ENCODE measurements around the gene RALGDS. TPM values are rescaled to one million over a fixed set of nuclear protein-coding genes. Genes with fewer than 3 reads are reported as not detected.
A peak's percentile ranks its signal among the peaks of the same experiment; 100 is the strongest.

The RALGDS gene
- total and polyA plus RNA-seq, 2 experiments from 2014 or later = 8.6 to 20.3 TPM

DNA sequence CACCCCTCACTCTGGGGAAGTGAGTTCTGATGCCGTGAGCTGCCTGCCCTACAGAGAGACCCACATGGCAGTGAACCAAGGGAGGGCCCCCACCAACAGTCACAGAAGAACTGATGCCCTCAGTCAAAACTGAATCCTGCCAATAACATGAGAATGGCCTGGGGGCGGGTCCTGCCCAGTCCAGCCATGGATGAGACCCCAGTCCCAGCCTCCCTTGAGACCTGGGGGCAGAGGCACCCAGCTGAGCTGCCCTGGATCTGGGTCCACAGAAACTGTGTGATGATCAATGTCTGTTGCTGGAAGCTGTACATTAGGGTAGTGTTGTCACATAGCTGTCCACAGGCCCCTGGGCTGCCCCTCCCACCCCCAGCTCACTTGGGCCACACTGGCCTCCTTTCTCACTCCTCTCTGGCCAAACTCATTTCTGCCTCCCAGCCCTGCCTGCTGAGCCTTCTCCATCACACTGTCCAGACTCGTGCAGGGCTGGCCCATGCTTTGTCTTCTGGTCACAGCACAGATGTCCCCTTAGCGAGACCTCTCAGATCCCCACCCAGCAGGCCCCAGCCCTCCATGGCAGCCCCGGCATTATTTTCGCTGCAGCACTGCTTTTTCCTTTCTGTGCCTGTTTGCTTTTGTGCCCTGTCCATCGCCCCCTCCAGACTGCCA lies 25.8 kb upstream of the RALGDS start (continued):
- TF ChIP-seq, protein P1, sequence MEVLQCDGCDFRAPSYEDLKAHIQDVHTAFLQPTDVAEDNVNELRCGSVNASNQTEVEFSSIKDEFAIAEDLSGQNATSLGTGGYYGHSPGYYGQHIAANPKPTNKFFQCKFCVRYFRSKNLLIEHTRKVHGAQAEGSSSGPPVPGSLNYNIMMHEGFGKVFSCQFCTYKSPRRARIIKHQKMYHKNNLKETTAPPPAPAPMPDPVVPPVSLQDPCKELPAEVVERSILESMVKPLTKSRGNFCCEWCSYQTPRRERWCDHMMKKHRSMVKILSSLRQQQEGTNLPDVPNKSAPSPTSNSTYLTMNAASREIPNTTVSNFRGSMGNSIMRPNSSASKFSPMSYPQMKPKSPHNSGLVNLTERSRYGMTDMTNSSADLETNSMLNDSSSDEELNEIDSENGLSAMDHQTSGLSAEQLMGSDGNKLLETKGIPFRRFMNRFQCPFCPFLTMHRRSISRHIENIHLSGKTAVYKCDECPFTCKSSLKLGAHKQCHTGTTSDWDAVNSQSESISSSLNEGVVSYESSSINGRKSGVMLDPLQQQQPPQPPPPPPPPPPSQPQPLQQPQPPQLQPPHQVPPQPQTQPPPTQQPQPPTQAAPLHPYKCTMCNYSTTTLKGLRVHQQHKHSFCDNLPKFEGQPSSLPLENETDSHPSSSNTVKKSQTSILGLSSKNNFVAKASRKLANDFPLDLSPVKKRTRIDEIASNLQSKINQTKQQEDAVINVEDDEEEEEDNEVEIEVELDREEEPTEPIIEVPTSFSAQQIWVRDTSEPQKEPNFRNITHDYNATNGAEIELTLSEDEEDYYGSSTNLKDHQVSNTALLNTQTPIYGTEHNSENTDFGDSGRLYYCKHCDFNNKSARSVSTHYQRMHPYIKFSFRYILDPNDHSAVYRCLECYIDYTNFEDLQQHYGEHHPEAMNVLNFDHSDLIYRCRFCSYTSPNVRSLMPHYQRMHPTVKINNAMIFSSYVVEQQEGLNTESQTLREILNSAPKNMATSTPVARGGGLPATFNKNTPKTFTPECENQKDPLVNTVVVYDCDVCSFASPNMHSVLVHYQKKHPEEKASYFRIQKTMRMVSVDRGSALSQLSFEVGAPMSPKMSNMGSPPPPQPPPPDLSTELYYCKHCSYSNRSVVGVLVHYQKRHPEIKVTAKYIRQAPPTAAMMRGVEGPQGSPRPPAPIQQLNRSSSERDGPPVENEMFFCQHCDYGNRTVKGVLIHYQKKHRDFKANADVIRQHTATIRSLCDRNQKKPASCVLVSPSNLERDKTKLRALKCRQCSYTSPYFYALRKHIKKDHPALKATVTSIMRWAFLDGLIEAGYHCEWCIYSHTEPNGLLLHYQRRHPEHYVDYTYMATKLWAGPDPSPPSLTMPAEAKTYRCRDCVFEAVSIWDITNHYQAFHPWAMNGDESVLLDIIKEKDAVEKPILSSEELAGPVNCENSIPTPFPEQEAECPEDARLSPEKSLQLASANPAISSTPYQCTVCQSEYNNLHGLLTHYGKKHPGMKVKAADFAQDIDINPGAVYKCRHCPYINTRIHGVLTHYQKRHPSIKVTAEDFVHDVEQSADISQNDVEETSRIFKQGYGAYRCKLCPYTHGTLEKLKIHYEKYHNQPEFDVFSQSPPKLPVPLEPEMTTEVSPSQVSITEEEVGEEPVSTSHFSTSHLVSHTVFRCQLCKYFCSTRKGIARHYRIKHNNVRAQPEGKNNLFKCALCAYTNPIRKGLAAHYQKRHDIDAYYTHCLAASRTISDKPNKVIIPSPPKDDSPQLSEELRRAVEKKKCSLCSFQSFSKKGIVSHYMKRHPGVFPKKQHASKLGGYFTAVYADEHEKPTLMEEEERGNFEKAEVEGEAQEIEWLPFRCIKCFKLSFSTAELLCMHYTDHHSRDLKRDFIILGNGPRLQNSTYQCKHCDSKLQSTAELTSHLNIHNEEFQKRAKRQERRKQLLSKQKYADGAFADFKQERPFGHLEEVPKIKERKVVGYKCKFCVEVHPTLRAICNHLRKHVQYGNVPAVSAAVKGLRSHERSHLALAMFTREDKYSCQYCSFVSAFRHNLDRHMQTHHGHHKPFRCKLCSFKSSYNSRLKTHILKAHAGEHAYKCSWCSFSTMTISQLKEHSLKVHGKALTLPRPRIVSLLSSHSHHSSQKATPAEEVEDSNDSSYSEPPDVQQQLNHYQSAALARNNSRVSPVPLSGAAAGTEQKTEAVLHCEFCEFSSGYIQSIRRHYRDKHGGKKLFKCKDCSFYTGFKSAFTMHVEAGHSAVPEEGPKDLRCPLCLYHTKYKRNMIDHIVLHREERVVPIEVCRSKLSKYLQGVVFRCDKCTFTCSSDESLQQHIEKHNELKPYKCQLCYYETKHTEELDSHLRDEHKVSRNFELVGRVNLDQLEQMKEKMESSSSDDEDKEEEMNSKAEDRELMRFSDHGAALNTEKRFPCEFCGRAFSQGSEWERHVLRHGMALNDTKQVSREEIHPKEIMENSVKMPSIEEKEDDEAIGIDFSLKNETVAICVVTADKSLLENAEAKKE (CRISPR knock-in tag; IDR thresholded peaks at IDR 0.05) = no peak
- TF ChIP-seq POLR2AphosphoS5 (IDR thresholded peaks at IDR 0.05; ENCODE audit: low read depth) = no peak
- TF ChIP-seq ZNF114 (CRISPR knock-in tag; IDR thresholded peaks at IDR 0.05) = no peak
- no peak for TF ChIP-seq STAT1 (IDR thresholded peaks at IDR 0.05; ENCODE audit: unreplicated experiment)
- TF ChIP-seq EZH2phosphoT487 (IDR thresholded peaks at IDR 0.05; ENCODE audit: unreplicated experiment) = no peak

DNA sequence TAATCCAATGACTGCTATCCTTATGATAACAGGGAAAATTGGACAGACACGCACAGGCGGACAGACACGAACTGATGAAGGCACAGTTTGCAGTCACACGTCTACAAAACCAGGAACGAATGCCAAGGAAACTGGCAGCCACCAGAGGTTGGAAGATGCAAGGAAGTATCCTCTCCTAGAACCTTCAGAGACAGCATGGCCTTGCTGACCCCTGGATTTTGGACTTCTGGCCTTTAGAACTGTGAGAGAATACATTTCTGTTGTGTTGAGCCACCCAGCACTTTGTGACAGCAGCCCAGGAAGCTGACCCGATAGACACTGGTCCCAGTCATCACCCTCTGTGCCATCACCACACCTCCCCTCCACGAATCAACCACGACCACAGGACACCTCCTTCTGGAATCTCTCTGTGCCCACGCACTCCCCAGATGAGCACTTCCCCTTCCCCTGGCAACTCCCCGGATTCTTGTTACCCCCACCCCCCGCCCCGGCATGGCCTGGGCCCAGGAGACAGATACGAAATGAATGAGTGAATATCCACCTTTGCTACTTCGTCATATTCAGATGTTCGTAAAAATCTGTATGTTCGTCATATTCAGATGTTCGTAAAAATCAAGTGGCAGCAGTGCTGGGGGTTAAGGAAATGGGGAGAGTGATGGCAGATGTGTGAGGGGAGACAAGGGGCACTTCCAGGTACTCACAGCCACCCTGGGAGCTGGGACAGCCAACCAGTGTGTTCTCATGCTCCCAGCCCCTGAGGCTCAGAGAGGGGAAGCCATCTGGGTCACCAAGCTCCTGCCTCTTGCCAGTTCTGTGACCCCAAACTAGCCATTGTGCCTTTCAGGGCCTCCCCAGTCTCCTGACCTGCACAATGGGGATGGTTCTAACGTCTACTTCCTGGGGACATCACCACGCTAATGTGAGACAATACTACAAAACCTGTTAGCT lies 24.1 kb upstream of the RALGDS start:
- peak overlapping the region; percentile 84; the same call in 1 of the 2 replicates for H3K4me2 ChIP-seq
- Mint-ChIP-seq H3K9me3 (no peaks in the 10 kb centered on the region), H3K27me3 (ENCODE audit: insufficient read depth, low read depth, poor library complexity) (peaks cover 44% of the 10 kb centered on the region), H3K4me1 (peaks cover 21% of the 10 kb centered on the region; the same call in 2 of the 3 replicates), H3K36me3 (ENCODE audit: low read depth) (no peaks in the 10 kb centered on the region), H3K4me3 (peak overlapping the region; percentile 73), H3K27ac (no peak overlapping the region)
- peaks cover 12% of the 10 kb centered on the region; the same call in 1 of the 2 replicates for H4K20me1 ChIP-seq (replicated peaks; ENCODE audit: insufficient read depth)
- 0 out of 2 replicates have a peak, but pooled peaks cover 8% of the 10 kb centered on the region for H3K79me2 ChIP-seq (replicated peaks; ENCODE audit: insufficient read depth)
- no peaks in the 10 kb centered on the region for H3F3A ChIP-seq (replicated peaks; ENCODE audit: low read depth)
- peaks cover 4% of the 10 kb centered on the region; the same call in 1 of the 2 replicates for H3K27me3 ChIP-seq (ENCODE audit: insufficient read depth)
- H3K4me1 ChIP-seq (ENCODE audit: insufficient read depth) = peaks cover 8% of the 10 kb centered on the region
- DNase-seq (ENCODE audit: low spot score) = no peak
- H3K9me2 ChIP-seq (ENCODE audit: insufficient read depth) = no peaks in the 10 kb centered on the region
- no peaks in the 10 kb centered on the region for H3K36me3 ChIP-seq (ENCODE audit: insufficient read depth)
- ATAC-seq = no peak
- no peak overlapping the region for H2AFZ ChIP-seq
- no peak overlapping the region for H3K27ac ChIP-seq (ENCODE audit: low read depth)
- H3K4me3 ChIP-seq = peak overlapping the region; percentile 66
- no peak for TF ChIP-seq ETS1 (IDR thresholded peaks at IDR 0.05)
- no peak for TF ChIP-seq CREB1 (CRISPR knock-in tag; IDR thresholded peaks at IDR 0.05; ENCODE audit: low read depth)
- no peak for TF ChIP-seq ZNF331 (CRISPR knock-in tag; IDR thresholded peaks at IDR 0.05; ENCODE audit: low read depth)
- no peak for TF ChIP-seq ZNF114 (CRISPR knock-in tag; IDR thresholded peaks at IDR 0.05)
- TF ChIP-seq EZH2 (IDR thresholded peaks at IDR 0.05; ENCODE audit: low read depth, unreplicated experiment) = no peak
- no peak for TF ChIP-seq JUNB (IDR thresholded peaks at IDR 0.05; ENCODE audit: unreplicated experiment)
- TF ChIP-seq EZH2phosphoT487 (IDR thresholded peaks at IDR 0.05; ENCODE audit: unreplicated experiment) = no peak
- TF ChIP-seq STAT1 (IDR thresholded peaks at IDR 0.05; ENCODE audit: unreplicated experiment) = no peak
- TF ChIP-seq CTCF (conservative IDR thresholded peaks at IDR 0.05; ENCODE audit: low read depth in 2 of 2) = no peak
